Lower leg skin (tissue), 3 donors: ENCODE results near the gene KIF18A.

ENCODE experiments used
- POLR2A ChIP-seq, 2 donors: fragments of 450-650 bp; IDR thresholded peaks; one replicate each; pipeline ENCODE4 v1.6.1; 2016 to 2017; ENCODE audit warnings: antibody characterized with exemption in 2 of 2, mild to moderate bottlenecking in 1 of 2, moderate library complexity in 1 of 2
- TF ChIP-seq, protein P1 (sequence below), 3 donors: fragments of 450-650 bp; IDR thresholded peaks; one replicate each; pipeline ENCODE4 v1.5.1; 2016; ENCODE audit warnings: antibody characterized with exemption in 3 of 3, mild to moderate bottlenecking in 3 of 3, moderate library complexity in 2 of 3

DNA sequence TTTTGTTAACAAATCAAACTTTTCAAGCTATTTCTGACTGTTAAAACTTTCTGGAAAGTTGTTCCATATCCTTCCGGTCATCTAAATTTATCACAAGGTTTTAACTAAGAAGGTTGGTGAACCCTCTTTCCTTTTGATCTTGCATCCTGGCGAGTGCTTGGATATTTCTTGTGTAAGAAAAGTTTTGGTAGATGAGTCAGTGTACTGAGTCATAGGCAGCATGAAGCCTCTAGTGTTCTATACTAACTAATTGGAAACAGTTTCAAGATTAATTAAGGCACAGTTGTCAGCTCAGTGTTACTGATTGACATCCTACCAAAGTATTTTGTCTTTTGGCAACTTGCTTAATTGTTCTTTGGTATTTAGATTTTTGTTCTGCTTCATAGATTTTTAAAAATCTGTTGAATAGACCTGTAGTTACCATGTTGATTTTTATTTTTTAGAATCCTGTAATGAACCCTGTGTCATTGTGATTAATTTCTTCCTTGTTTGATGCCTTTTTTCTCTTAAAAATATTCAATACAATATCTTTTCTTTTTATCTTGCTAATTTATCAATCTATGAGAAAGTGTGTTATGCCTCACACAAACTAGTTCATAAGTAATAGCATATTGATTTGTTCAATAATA, 38.3 kb upstream of the KIF18A start:
- TF ChIP-seq, protein P1, sequence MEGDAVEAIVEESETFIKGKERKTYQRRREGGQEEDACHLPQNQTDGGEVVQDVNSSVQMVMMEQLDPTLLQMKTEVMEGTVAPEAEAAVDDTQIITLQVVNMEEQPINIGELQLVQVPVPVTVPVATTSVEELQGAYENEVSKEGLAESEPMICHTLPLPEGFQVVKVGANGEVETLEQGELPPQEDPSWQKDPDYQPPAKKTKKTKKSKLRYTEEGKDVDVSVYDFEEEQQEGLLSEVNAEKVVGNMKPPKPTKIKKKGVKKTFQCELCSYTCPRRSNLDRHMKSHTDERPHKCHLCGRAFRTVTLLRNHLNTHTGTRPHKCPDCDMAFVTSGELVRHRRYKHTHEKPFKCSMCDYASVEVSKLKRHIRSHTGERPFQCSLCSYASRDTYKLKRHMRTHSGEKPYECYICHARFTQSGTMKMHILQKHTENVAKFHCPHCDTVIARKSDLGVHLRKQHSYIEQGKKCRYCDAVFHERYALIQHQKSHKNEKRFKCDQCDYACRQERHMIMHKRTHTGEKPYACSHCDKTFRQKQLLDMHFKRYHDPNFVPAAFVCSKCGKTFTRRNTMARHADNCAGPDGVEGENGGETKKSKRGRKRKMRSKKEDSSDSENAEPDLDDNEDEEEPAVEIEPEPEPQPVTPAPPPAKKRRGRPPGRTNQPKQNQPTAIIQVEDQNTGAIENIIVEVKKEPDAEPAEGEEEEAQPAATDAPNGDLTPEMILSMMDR (IDR thresholded peaks at IDR 0.05) = no peak
- no peak for TF ChIP-seq POLR2A (IDR thresholded peaks at IDR 0.05)
